ENCODE results near the gene DNAJC4.

- no peak for TF ChIP-seq ZNF423 (CRISPR knock-in tag; IDR thresholded peaks at IDR 0.05)
- TF ChIP-seq CTCF (IDR thresholded peaks at IDR 0.05), result no peak
- TF ChIP-seq FOXK1 (CRISPR knock-in tag; IDR thresholded peaks at IDR 0.05), result no peak
- no peak for TF ChIP-seq NR3C1 (CRISPR knock-in tag; conservative IDR thresholded peaks at IDR 0.05; ENCODE audit: low read depth)
- TF ChIP-seq STAT6 (CRISPR knock-in tag; conservative IDR thresholded peaks at IDR 0.05; ENCODE audit: low read depth), result no peak
- no peak for TF ChIP-seq RELA (CRISPR knock-in tag; IDR thresholded peaks at IDR 0.05; ENCODE audit: borderline replicate concordance)
- no peak for TF ChIP-seq FOXP4 (CRISPR knock-in tag; IDR thresholded peaks at IDR 0.05)
- no peak for TF ChIP-seq ATF3 (CRISPR knock-in tag; conservative IDR thresholded peaks at IDR 0.05)
- TF ChIP-seq SP1 (CRISPR knock-in tag; conservative IDR thresholded peaks at IDR 0.05), result no peak
- no peak for TF ChIP-seq CREB1 (CRISPR knock-in tag; IDR thresholded peaks at IDR 0.05)
- no peak for TF ChIP-seq SMAD4 (CRISPR knock-in tag; IDR thresholded peaks at IDR 0.05)
- TF ChIP-seq ZBTB21 (CRISPR knock-in tag; IDR thresholded peaks at IDR 0.05; ENCODE audit: borderline replicate concordance), result no peak
Observed at GRCh38 chr11:64244107-64244506, 13.8 kb downstream of the DNAJC4 start.

Data from WTC11 (cell line).